Activated naive CD4-positive, alpha-beta T cell treated with anti-CD3 and anti-CD28 coated beads, Interleukin-2, amount 50 U/mL, for 16 hours (primary cell): ENCODE results near the gene PAX5.
A peak's percentile ranks its signal among the peaks of the same experiment; 100 is the strongest.

ENCODE experiments used
- DNase-seq: peaks from one replicate; pipeline ENCODE4 v3.0.0-alpha.2; 2020

PAX5 gene

DNA sequence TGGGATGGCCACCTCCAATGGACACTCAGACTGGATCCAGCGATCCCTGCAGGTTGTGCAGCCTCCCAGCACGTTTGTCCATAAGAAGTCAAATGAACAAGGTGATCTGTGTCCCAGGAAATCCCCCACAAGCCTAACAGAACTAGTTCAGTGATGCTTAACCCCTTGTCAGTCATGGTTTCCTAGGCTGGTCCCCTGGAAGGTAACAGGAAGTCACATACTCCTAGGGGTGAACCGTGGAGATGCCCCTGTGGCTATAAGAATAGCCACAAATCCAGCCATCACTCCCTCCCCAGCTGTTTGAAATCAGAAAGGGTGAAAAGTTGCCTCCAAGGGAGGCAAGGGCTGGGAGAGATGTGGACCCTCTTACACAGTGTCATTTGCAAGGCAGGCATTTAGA is 22.5 kb downstream of the PAX5 start:
- no peak for DNase-seq

- no peak for DNase-seq
These were observed 23.1 kb downstream of the PAX5 start for GRCh38 chr9:37010976-37011375.

DNA sequence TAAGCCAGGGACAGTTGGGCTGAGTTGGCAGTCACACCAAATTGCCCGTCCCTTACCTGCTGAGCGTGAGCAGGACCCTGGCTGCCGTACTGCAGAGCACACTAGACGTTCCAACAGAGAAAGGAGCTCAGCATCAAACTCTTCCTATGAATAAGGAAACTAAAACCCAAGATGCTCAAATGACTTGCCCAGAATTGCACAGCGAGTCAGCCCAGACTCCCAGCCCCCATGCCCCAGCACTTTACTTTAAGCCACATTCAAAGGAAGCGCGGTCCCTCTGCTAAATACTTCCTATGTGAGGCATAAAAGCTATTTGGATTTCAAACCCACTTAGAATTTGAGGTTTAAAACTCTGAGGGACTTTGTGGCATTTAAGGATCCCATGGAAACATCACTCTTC is 23.9 kb downstream of the PAX5 start:
- DNase-seq = no peak

DNA sequence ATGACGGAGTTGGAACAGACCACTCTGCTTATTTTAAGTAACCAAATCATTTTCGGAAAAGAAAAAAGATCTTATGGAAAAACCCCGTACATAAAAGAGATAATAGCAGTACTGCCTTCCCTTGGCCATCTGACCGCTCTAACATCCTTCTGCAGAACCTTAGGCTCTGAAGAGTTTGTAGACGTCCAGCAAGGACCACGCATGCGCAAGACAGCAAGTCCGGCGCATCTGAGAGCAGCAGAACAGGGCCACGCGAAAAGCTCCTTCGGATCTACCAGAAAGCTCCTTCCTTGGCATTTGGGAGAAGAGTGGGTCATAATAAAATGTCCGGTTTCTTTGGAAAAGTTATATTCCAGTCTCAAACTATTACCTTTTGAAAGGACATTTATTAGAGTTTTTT is 26.8 kb downstream of the PAX5 start:
- DNase-seq = no peak

DNA sequence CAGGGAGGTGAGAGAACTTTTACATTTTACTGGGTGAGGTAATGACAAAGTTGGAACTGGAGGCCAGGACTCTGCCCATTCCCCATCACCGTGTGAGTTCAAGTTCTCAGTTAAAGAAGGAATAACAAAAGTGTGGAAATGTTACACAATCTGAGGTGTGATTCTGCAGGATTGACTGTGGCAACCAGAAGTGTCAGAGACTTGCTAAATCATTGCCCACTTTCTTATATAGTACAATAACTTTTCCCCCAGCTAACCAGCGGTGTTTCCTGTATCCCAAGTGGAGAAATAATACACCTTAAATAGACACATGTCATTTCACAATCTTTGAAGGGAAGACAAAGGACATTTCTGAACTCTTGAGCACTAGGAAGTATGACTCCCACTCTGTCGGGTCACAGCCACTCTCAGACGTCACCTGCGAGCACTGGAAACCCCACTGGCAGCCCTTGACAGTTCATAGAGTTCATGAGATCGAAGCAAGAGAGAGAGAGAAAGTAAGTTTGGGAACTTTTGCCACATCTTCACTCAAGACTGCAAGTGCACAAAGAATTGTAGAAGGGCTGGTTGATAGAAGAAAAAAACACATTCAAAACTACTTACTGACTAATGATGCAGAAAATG is 28.4 kb downstream of the PAX5 start:
- DNase-seq = no peak

- no peak for DNase-seq
These were observed 29.6 kb downstream of the PAX5 start for GRCh38 chr9:37004424-37004935.

- no peak for DNase-seq
These were observed 31.5 kb downstream of the PAX5 start for GRCh38 chr9:37002413-37003217.

DNA sequence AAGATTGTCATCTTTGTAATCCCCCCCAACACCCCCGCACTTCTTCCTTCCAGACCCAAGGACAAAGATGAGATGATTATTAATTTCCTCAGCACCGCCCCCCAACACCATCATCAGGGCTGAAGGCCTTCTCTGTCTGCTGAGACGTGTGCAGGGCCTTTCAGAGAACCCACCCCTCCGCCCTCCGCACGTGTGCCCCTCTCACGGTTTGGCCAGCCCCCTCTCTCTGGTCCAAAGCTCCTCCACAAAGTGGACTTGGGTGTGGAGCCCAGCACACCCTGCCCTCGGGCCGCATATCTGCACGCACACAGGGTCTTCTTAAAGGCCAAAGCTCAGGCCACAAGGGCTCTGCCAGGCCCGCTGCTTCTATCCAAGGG is 32.0 kb downstream of the PAX5 start:
- no peak for DNase-seq

- DNase-seq = no peak
These were observed 32.6 kb downstream of the PAX5 start for GRCh38 chr9:37001459-37001858.

GRCh38 chr9:36999728-37000333 is 34.2 kb downstream of the PAX5 start:
- no peak for DNase-seq

DNA sequence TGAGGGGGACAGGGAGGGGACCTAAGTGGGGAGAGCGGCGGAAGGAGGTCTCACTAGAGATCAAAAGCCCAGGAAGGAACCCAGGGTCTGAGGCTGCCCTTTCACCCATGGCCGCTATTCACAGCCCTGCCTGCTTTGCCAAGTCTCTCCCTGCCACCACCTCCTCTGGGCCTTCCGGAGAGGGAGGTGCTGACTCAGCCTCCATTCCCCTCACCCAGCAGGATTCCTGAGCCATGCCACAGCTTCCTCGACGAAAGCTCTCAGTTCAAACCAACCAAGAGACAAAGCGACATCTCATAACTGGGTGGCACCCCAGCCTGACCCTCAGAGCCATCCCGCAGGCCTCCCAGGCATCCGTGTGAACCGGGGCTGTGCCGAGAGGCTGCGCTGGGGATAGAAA is 36.7 kb downstream of the PAX5 start:
- no peak for DNase-seq

DNA sequence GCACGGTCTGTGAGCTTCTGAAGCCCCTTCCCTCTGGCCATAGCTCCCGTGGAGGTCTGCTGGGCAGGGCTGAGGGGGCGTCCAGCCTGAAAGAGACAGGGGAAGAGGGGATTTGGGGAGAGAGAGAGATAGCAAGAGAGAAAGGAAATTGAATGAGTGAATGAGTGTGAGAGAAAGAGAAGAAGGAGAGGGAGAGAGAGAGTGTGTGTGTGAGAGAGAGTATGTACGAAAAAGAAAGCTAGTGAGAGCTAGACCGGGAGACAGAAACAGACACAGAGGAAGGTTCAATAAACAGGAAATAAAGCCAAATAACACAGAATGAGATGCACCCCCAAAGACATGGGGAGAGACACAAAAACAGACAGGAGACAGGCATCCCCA is 37.4 kb downstream of the PAX5 start:
- DNase-seq = no peak

GRCh38 chr9:36995927-36996705 is 38.0 kb downstream of the PAX5 start:
- DNase-seq = peak; percentile 71

GRCh38 chr9:36993933-36994764 is 39.9 kb downstream of the PAX5 start:
- DNase-seq = no peak

GRCh38 chr9:36992501-36993316 is 41.4 kb downstream of the PAX5 start:
- no peak for DNase-seq

- peak; percentile 29 for DNase-seq
These were observed 42.4 kb downstream of the PAX5 start for GRCh38 chr9:36991516-36992134.

GRCh38 chr9:36988848-36989247 is 45.2 kb downstream of the PAX5 start:
- DNase-seq = no peak

GRCh38 chr9:36987891-36988290 is 46.2 kb downstream of the PAX5 start:
- no peak for DNase-seq

GRCh38 chr9:36987409-36987808 is 46.7 kb downstream of the PAX5 start:
- DNase-seq = no peak

GRCh38 chr9:36986468-36987408 is 47.3 kb downstream of the PAX5 start:
- DNase-seq = no peak
